Stimulated activated naive CD8-positive, alpha-beta T cell treated with anti-CD3 and anti-CD28 coated beads, Interleukin-15, amount 100 ng/mL, for 72 hours (primary cell): ENCODE data around the gene ZNF487.
"Not testable (repeated sequence)": the region's sequence is repeated elsewhere in the genome, so short reads cannot be mapped to it uniquely, and the experiment has no call there.

Source experiments
- ATAC-seq: fragments of 150-1000 bp; cut with Tn5 transposase; 2 replicates; pipeline ENCODE4 v1.10.0; 2021; ENCODE audit warnings: mild to moderate bottlenecking, moderate library complexity
- DNase-seq, 2 donors: peaks; one replicate each; pipeline ENCODE4 v3.0.0; 2021 to 2022
- H3K27ac Mint-ChIP-seq, 2 donors: one replicate each; pipeline ENCODE4 v1.8.0; 2022; ENCODE audit warnings: mild to moderate bottlenecking in 2 of 2, mixed read lengths in 2 of 2, moderate library complexity in 2 of 2
- H3K27me3 Mint-ChIP-seq: one replicate; pipeline ENCODE4 v1.8.0; 2022; ENCODE audit warnings: mixed read lengths
- H3K4me1 Mint-ChIP-seq: one replicate; pipeline ENCODE4 v1.8.0; 2022; ENCODE audit warnings: mild to moderate bottlenecking, mixed read lengths
- H3K4me3 Mint-ChIP-seq, 2 donors: one replicate each; pipeline ENCODE4 v1.8.0; 2022; ENCODE audit warnings: mild to moderate bottlenecking in 2 of 2, mixed read lengths in 2 of 2, moderate library complexity in 1 of 2
- H3K9me3 Mint-ChIP-seq, 2 donors: one replicate each; pipeline ENCODE4 v1.8.0; 2022; ENCODE audit warnings: mixed read lengths in 2 of 2

ZNF487 gene

DNA sequence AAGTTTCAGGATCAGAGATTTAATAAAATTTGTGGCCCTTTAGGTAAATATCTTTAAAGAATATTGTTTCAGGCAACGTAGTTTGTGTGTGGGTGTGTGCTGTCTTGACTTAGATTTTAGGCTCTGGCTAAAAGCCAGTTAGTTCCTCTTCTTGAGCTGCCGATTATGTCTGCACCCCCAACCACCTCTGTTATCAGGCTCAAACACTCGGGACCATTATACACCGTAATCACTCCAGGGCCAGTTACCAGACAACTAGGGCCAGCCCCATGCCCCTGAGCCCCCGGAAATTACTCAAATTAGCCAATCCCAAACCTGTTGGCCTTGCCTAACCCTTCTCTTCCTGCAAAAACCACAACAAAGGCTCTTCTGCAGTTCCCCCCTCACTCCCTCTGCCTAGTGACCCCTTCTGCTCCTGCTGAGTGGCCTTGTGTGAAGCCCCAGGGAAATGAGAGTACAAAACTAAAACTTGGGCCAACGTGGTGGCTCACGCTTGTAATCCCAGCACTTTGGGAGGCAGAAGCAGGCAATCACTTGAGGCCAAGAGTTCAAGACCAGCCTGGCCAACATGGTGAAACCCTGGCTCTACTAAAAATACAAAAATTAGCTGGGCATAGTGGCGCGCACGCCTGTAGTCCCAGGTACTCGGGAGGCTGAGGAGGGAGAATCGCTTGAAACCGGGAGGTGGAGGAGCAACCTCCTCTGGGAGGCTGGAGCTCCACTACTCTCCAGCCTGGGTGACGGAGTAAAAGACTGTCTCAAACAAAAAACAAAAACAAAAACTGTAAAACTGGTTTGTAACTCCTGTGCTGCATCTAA lies 18.8 kb upstream of the ZNF487 start:
- ATAC-seq (peak; percentile 71), DNase-seq (peak; percentile 62 to 79)
- Mint-ChIP-seq H3K9me3 (peaks cover 0 to 7% of the 10 kb centered on the region in 2 donors), H3K4me3 (peak overlapping the region; percentile 32 to 61), H3K4me1 (peaks cover 43% of the 10 kb centered on the region), H3K27ac (peak overlapping the region; percentile 83), H3K27me3 (no peaks in the 10 kb centered on the region)

GRCh38 chr10:43419997-43420368 lies 16.9 kb upstream of the ZNF487 start:
- Mint-ChIP-seq H3K27ac (peak overlapping the region; percentile 93 to 96), H3K9me3 (peaks cover 0 to 7% of the 10 kb centered on the region in 2 donors), H3K27me3 (no peaks in the 10 kb centered on the region), H3K4me3 (peak overlapping the region; percentile 85 to 97), H3K4me1 (peaks cover 47% of the 10 kb centered on the region)
- ATAC-seq (no peak), DNase-seq (no peak)

- Mint-ChIP-seq H3K27ac (peak overlapping the region; percentile 99 to 100), H3K4me3 (peak overlapping the region; percentile 85 to 97), H3K9me3 (peaks cover 0 to 7% of the 10 kb centered on the region in 2 donors), H3K27me3 (no peaks in the 10 kb centered on the region), H3K4me1 (peaks cover 53% of the 10 kb centered on the region)
- ATAC-seq (peak; percentile 91), DNase-seq (peak; percentile 81 to 90)
Observed at GRCh38 chr10:43420369-43421200, 16.3 kb upstream of the ZNF487 start.

GRCh38 chr10:43421201-43421507 lies 15.8 kb upstream of the ZNF487 start:
- no peaks in the 10 kb centered on the region for H3K27me3 Mint-ChIP-seq
- DNase-seq (no peak), ATAC-seq (no peak)
- peak overlapping the region; percentile 99 to 100 for H3K27ac Mint-ChIP-seq
- peaks cover 0 to 7% of the 10 kb centered on the region in 2 donors for H3K9me3 Mint-ChIP-seq
- H3K4me3 Mint-ChIP-seq: peak overlapping the region; percentile 85 to 97
- H3K4me1 Mint-ChIP-seq: peaks cover 59% of the 10 kb centered on the region

GRCh38 chr10:43421519-43421918 lies 15.4 kb upstream of the ZNF487 start:
- no peak for ATAC-seq
- peaks cover 62% of the 10 kb centered on the region for H3K4me1 Mint-ChIP-seq
- no peaks in the 10 kb centered on the region for H3K27me3 Mint-ChIP-seq
- peak overlapping the region in 1 of 2 donors; percentile 8 for H3K27ac Mint-ChIP-seq
- H3K4me3 Mint-ChIP-seq: peak overlapping the region; percentile 22 to 64
- H3K9me3 Mint-ChIP-seq: peaks cover 0 to 7% of the 10 kb centered on the region in 2 donors
- DNase-seq: no peak

DNA sequence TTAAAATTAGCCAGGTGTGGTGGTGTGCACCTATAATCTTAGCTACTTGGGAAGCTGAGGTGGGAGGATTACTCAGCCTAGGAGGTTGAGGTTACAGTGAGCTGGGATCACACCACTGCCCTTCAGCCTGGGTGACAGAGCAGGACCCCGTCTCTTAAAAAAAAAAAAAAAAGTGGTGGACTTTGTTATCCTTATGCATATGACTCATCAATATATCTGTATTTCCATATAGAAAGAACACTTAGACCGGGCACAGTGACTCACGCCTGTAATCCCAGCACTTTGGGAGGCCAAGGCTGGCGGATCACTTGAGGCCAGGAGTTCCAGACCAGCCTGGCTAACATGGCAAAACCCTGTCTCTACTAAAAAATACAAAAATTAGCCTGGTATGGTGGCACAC lies 15.0 kb upstream of the ZNF487 start:
- not testable (repeated sequence) for H3K9me3 Mint-ChIP-seq, H3K27me3 Mint-ChIP-seq, DNase-seq, ATAC-seq
- peak overlapping the region in 1 of 2 donors; percentile 22 for H3K4me3 Mint-ChIP-seq
- peak overlapping the region in 1 of 2 donors; percentile 63 for H3K27ac Mint-ChIP-seq
- peaks cover 66% of the 10 kb centered on the region for H3K4me1 Mint-ChIP-seq

GRCh38 chr10:43424416-43424815 lies 12.5 kb upstream of the ZNF487 start:
- Mint-ChIP-seq H3K27ac (no peak overlapping the region), H3K9me3 (peaks cover 0 to 7% of the 10 kb centered on the region in 2 donors), H3K27me3 (no peaks in the 10 kb centered on the region), H3K4me1 (peaks cover 57% of the 10 kb centered on the region), H3K4me3 (no peak overlapping the region)
- DNase-seq (no peak), ATAC-seq (no peak)

DNA sequence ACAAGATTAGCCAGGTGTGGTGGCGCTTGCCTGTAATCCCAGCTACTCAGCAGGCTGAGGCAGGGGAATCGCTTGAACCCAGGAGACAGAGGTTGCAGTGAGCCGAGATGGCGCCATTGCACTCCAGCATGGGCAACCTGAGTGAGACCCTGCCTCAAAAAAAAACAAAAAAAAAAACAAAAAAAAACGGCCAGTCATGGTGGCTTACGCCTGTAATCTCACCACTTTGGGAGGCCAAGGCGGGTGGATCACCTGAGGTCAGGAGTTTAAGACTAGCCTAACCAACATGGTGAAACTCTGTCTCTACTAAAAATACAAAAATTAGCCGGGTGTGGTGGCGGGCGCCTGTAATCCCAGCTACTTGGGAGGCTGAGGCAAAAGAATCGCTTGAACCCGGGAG lies 10.4 kb upstream of the ZNF487 start:
- peak overlapping the region in 1 of 2 donors; percentile 29 for H3K4me3 Mint-ChIP-seq
- not testable (repeated sequence) for H3K9me3 Mint-ChIP-seq, H3K27ac Mint-ChIP-seq, H3K27me3 Mint-ChIP-seq, ATAC-seq, DNase-seq
- H3K4me1 Mint-ChIP-seq: peaks cover 44% of the 10 kb centered on the region

GRCh38 chr10:43427166-43427825 lies 9.6 kb upstream of the ZNF487 start:
- peak; percentile 74 for ATAC-seq
- DNase-seq: no peak
- H3K27ac Mint-ChIP-seq: peak overlapping the region in 1 of 2 donors; percentile 76
- H3K9me3 Mint-ChIP-seq: no peaks in the 10 kb centered on the region
- H3K27me3 Mint-ChIP-seq: no peaks in the 10 kb centered on the region
- peaks cover 39% of the 10 kb centered on the region for H3K4me1 Mint-ChIP-seq
- H3K4me3 Mint-ChIP-seq: peak overlapping the region; percentile 55 to 59

DNA sequence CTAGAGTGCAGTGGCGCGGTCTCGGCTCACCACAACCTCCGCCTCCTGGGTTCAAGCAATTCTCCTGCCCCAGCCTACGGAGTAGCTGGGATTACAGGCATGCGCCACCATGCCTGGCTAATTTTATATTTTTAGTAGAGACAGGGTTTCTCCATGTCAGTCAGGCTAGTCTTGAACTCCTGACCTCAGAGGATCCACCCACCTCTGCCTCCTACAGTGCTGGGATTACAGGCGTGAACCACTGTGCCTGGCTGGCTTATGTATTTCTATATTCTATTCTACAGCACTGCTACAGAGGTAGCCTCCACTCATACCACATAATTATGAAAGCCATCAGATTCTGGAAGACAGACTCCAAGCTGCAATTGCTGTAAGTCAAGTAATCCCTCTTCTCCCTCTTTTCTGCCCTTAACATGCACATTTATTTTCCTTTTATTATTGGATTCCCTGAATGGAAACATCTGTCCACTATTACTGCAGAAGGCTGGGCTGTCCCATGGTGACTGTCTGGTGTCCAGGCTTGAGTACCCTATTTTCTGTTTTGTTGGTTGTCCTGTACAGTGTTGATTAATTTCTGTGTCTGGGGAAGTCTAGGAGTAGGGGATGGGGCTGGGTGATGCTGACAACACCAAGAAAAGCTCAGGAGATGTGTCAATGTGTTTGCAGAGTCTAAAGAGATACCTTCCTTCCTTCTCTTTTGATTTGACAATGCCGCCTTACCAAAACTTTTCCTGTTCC lies 5.8 kb upstream of the ZNF487 start:
- Mint-ChIP-seq H3K27ac (no peak overlapping the region), H3K9me3 (no peaks in the 10 kb centered on the region), H3K4me1 (peaks cover 24% of the 10 kb centered on the region), H3K27me3 (no peaks in the 10 kb centered on the region), H3K4me3 (no peak overlapping the region)
- ATAC-seq: no peak
- no peak for DNase-seq

DNA sequence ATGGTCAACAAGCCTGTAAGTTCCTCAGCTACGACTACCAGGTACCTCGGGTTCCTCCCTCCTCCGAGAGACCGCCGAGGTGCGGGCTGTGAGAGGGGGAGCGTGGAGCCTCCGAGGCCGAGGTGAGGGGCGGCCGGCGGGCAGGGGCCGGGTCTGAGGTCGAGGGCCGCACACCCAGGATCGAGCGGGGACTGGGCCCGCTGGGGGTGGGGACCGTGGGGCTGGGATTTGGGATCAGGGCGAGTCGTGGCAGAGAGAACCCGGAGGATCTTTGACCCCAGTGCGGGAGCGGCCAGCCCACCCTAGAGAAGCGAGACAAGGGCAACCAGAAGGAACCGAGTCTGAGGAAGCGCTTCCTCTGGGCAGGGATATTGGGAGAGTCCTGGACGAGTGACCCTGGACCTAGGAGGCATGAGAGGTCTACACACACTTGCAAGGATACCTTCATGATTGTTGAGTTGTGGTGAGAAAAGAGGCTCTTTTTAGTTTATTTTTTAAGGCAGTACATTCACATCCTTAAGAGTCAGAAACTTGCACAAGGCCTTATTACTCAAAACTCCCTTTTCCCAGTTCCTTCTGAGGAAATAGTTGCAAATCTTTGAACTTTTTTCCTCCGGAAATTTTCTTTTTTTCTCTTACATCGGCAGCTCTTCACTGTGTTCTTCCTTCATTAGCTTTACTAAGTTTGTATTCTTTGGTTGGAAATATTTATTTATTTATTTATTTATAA lies 395 bp downstream of the ZNF487 start:
- ATAC-seq (no peak), DNase-seq (no peak)
- Mint-ChIP-seq H3K27ac (peak overlapping the region; percentile 96 to 98), H3K4me1 (peaks cover 21% of the 10 kb centered on the region), H3K27me3 (no peaks in the 10 kb centered on the region), H3K4me3 (peak overlapping the region; percentile 90 to 100), H3K9me3 (no peaks in the 10 kb centered on the region)

DNA sequence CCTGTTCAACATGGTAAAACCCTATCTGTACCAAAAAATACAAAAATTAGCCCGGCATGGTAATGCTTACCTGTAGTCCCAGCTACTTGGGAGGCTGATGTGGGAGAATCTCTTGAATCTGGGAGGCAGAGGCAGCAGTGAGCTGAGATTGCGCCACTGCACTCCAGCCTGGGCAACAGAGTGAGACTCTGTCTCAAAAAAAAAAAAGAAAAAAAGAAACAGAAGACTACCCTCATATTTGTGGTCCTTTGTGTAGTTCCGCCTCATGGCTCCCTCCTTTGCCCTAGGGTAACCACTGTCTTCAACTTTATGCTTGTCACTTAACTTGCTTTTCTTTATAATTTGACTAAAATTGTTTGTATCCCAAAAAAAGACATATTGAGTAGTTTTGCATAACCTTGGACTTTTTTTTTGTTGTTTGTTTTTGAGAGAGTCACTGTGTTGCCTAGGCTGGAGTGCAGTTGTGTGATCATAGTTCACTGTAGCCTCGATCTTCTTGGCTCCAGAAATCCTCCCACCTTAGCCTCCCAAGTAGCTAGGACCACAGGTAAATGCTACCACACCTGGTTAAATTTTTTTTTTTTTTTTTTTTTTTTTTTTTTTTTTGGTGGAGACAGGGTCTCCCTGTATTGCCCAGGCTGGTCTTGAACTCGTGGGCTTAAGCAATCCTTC lies 3.7 kb downstream of the ZNF487 start:
- Mint-ChIP-seq H3K27ac (no peak overlapping the region), H3K4me1 (peaks cover 21% of the 10 kb centered on the region), H3K4me3 (no peak overlapping the region), H3K27me3 (no peaks in the 10 kb centered on the region), H3K9me3 (peaks cover 0 to 4% of the 10 kb centered on the region in 2 donors)
- ATAC-seq (no peak), DNase-seq (no peak)

- no peak overlapping the region for H3K4me3 Mint-ChIP-seq
- no peak for ATAC-seq
Observed at GRCh38 chr10:43444323-43444722, 7.4 kb downstream of the ZNF487 start.

GRCh38 chr10:43444897-43445466 lies 8.1 kb downstream of the ZNF487 start:
- ATAC-seq: no peak
- no peak overlapping the region for H3K4me3 Mint-ChIP-seq
- DNase-seq: no peak
- peaks cover 13% of the 10 kb centered on the region in 2 donors for H3K9me3 Mint-ChIP-seq
- no peaks in the 10 kb centered on the region for H3K4me1 Mint-ChIP-seq
- H3K27ac Mint-ChIP-seq: no peak overlapping the region
- H3K27me3 Mint-ChIP-seq: no peaks in the 10 kb centered on the region

More at GRCh38 chr10:43444323-43444722, 7.4 kb downstream of the ZNF487 start:
- Mint-ChIP-seq H3K4me1 (no peaks in the 10 kb centered on the region), H3K27ac (no peak overlapping the region), H3K27me3 (no peaks in the 10 kb centered on the region), H3K9me3 (peaks cover 13% of the 10 kb centered on the region in 2 donors)
- no peak for DNase-seq
